Cardiac muscle cell (in vitro differentiated cells and primary cell): Measurements from ENCODE around the gene FIG4. TPM values are rescaled to one million over a fixed set of nuclear protein-coding genes. Genes with fewer than 3 reads are reported as not detected.
A peak's percentile ranks its signal among the peaks of the same experiment; 100 is the strongest.

Experiments used
- DNase-seq, 2 donors: peaks; one replicate each; pipeline versions ENCODE4 v3.0.0 to v3.0.0-alpha.2; 2010 to 2017; ENCODE audit warnings: low read depth in 1 of 2, low spot score in 1 of 2
- H3K27ac ChIP-seq: fragments of 200-600 bp; sonication (generic); 2 replicates; pipeline ENCODE4 v1.5.1; 2016
- H3K27me3 ChIP-seq: fragments of 200-600 bp; sonication (generic); 2 replicates; pipeline ENCODE4 v1.6.0; 2016; ENCODE audit warnings: control low read depth
- H3K36me3 ChIP-seq: fragments of 200-600 bp; sonication (generic); 2 replicates; pipeline ENCODE4 v1.5.1; 2016; ENCODE audit warnings: control low read depth
- H3K4me1 ChIP-seq: fragments of 200-600 bp; sonication (generic); 2 replicates; pipeline ENCODE4 v1.8.1; 2017; ENCODE audit warnings: low read depth, mild to moderate bottlenecking, mixed run types
- H3K4me3 ChIP-seq: fragments of 200-600 bp; sonication (generic); 2 replicates; pipeline ENCODE4 v1.5.1; 2016; ENCODE audit warnings: mild to moderate bottlenecking
- H3K9me3 ChIP-seq: fragments of 200-600 bp; sonication (generic); 2 replicates; pipeline ENCODE4 v1.5.1; 2017; ENCODE audit warnings: low read depth, mild to moderate bottlenecking, control low read depth
- CTCF ChIP-seq: IDR thresholded peaks from 2 replicates; pipeline ENCODE4 v1.5.1; 2012; ENCODE audit warnings: low read depth, mild to moderate bottlenecking, low read length
- polyA plus RNA-seq: library from polyadenylated mRNA; unstranded; fragments of >200 nt; fragmentation: Nextera tagmentation; extraction: Ambion mirVana; gene quantifications from 2 replicates; pipeline ENCODE4 v1.2.1, GENCODE V29; 2016
- total RNA-seq: library from RNA; depleted of rRNA; stranded (reverse); fragments of >200 nt; gene quantifications from 2 replicates; pipeline ENCODE4 v1.2.3, GENCODE V29; 2016

Gene FIG4
- total and polyA plus RNA-seq, 2 experiments from 2014 or later, result 15.8 to 22.0 TPM

GRCh38 chr6:109762769-109763441 is 71.8 kb downstream of the FIG4 start:
- Histone ChIP-seq H3K36me3 (peaks cover 9% of the 10 kb centered on the region), H3K27me3 (no peaks in the 10 kb centered on the region)

GRCh38 chr6:109766167-109766566 is 75.1 kb downstream of the FIG4 start:
- no peak for DNase-seq
- Histone ChIP-seq H3K4me1 (no peaks in the 10 kb centered on the region), H3K27ac (no peak overlapping the region), H3K4me3 (no peak overlapping the region), H3K36me3 (peaks cover 9% of the 10 kb centered on the region), H3K27me3 (no peaks in the 10 kb centered on the region), H3K9me3 (no peaks in the 10 kb centered on the region)
- no peak for TF ChIP-seq CTCF

More at GRCh38 chr6:109762769-109763441, 71.8 kb downstream of the FIG4 start:
- Histone ChIP-seq H3K4me3 (no peak overlapping the region), H3K27ac (no peak overlapping the region), H3K9me3 (no peaks in the 10 kb centered on the region), H3K4me1 (no peaks in the 10 kb centered on the region)
- TF ChIP-seq CTCF, result no peak
- peak in 1 of 2 donors; percentile 70 for DNase-seq

- Histone ChIP-seq H3K4me3 (no peak overlapping the region), H3K36me3 (peaks cover 9% of the 10 kb centered on the region), H3K27me3 (no peaks in the 10 kb centered on the region), H3K9me3 (no peaks in the 10 kb centered on the region), H3K4me1 (no peaks in the 10 kb centered on the region), H3K27ac (no peak overlapping the region)
- peak in 1 of 2 donors; percentile 54 for DNase-seq
- no peak for TF ChIP-seq CTCF
Measured at GRCh38 chr6:109767961-109768360, 76.9 kb downstream of the FIG4 start.

- H3K4me3 ChIP-seq, result no peak overlapping the region
- H3K27me3 ChIP-seq, result no peaks in the 10 kb centered on the region
- H3K36me3 ChIP-seq, result peaks cover 9% of the 10 kb centered on the region
- no peaks in the 10 kb centered on the region for H3K4me1 ChIP-seq
- peak in 1 of 2 donors; percentile 24 for DNase-seq
- TF ChIP-seq CTCF, result no peak
- no peaks in the 10 kb centered on the region for H3K9me3 ChIP-seq
- H3K27ac ChIP-seq, result no peak overlapping the region
Measured at GRCh38 chr6:109768485-109768884, 77.4 kb downstream of the FIG4 start.

- no peak for DNase-seq
- H3K27ac ChIP-seq, result no peak overlapping the region
- TF ChIP-seq CTCF, result no peak
- no peaks in the 10 kb centered on the region for H3K4me1 ChIP-seq
- no peaks in the 10 kb centered on the region for H3K27me3 ChIP-seq
- peaks cover 9% of the 10 kb centered on the region for H3K36me3 ChIP-seq
- H3K9me3 ChIP-seq, result no peaks in the 10 kb centered on the region
- H3K4me3 ChIP-seq, result no peak overlapping the region
Measured at GRCh38 chr6:109769213-109769612, 78.1 kb downstream of the FIG4 start.
